ENCODE results near the gene PPP1CB.

GRCh38 chr2:28833740-28834470, 82.3 kb downstream of the PPP1CB start:
- TF ChIP-seq SP1 (IDR thresholded peaks at IDR 0.05) (no peak), HDGF (IDR thresholded peaks at IDR 0.05; ENCODE audit: borderline replicate concordance) (no peak), BHLHE40 (IDR thresholded peaks at IDR 0.05; ENCODE audit: borderline replicate concordance) (no peak), NFRKB (IDR thresholded peaks at IDR 0.05) (no peak), ELF4 (IDR thresholded peaks at IDR 0.05) (no peak), FOXM1 (IDR thresholded peaks at IDR 0.05; ENCODE audit: borderline replicate concordance) (no peak), TARDBP (IDR thresholded peaks at IDR 0.05) (no peak), SUZ12 (IDR thresholded peaks at IDR 0.05) (no peak), ARNT (IDR thresholded peaks at IDR 0.05) (no peak), FOXK2 (IDR thresholded peaks at IDR 0.05) (no peak)
- TF ChIP-seq, protein P1, sequence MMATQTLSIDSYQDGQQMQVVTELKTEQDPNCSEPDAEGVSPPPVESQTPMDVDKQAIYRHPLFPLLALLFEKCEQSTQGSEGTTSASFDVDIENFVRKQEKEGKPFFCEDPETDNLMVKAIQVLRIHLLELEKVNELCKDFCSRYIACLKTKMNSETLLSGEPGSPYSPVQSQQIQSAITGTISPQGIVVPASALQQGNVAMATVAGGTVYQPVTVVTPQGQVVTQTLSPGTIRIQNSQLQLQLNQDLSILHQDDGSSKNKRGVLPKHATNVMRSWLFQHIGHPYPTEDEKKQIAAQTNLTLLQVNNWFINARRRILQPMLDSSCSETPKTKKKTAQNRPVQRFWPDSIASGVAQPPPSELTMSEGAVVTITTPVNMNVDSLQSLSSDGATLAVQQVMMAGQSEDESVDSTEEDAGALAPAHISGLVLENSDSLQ (IDR thresholded peaks at IDR 0.05): no peak
